WTC11 (cell line): ENCODE measurements around the gene SLC6A18. TPM values are rescaled to one million over a fixed set of nuclear protein-coding genes. Genes with fewer than 3 reads are reported as not detected.
A peak's percentile ranks its signal among the peaks of the same experiment; 100 is the strongest.

ENCODE experiments used
- ATAC-seq: fragments of 200-7000 bp; cut with Tn5 transposase; 2 replicates; pipeline ENCODE4 v1.10.0; 2021; ENCODE audit warnings: mild to moderate bottlenecking, moderate library complexity
- CTCF ChIA-PET: fragments of 300-600 bp; sonication (Branson Sonifier 250); formaldehyde crosslinking; loops from one replicate; lab custom pipeline; 2021; ENCODE audit warnings: antibody characterized with exemption; lab: Charles Lee
- POLR2A ChIA-PET: fragments of 350-600 bp; sonication (Branson Sonifier 250); formaldehyde crosslinking; loops from one replicate; lab custom pipeline; 2021; ENCODE audit warnings: antibody characterized with exemption; lab: Charles Lee
- DNase-seq: peaks from one replicate; pipeline ENCODE4 v3.0.0; 2021; ENCODE audit warnings: low spot score
- H3K27ac Mint-ChIP-seq: 2 replicates; pipeline ENCODE4 v1.8.0; 2021; ENCODE audit warnings: mixed read lengths
- H3K27me3 Mint-ChIP-seq: 2 replicates; pipeline ENCODE4 v1.8.0; 2021; ENCODE audit warnings: low read depth, mild to moderate bottlenecking, moderate library complexity, mixed read lengths
- H3K36me3 Mint-ChIP-seq: 2 replicates; pipeline ENCODE4 v1.8.0; 2021; ENCODE audit warnings: mixed read lengths
- H3K4me1 Mint-ChIP-seq: 2 replicates; pipeline ENCODE4 v1.8.0; 2022; ENCODE audit warnings: mixed read lengths
- H3K4me3 Mint-ChIP-seq: 2 replicates; pipeline ENCODE4 v1.8.0; 2021; ENCODE audit warnings: mild to moderate bottlenecking, moderate library complexity, mixed read lengths
- H3K9me3 Mint-ChIP-seq: 2 replicates; pipeline ENCODE4 v1.8.0; 2021; ENCODE audit warnings: mixed read lengths
- AR ChIP-seq: fragments of 250-450 bp; sonication (Bioruptor Pico); IDR thresholded peaks from 2 replicates; pipeline ENCODE4 v1.9.0; 2021; ENCODE audit warnings: mild to moderate bottlenecking
- CREB1 ChIP-seq: sonication (generic); formaldehyde crosslinking; IDR thresholded peaks from 2 replicates; pipeline ENCODE4 v1.8.0; 2023; ENCODE audit warnings: mild to moderate bottlenecking, missing genetic modification reagents
- FOXJ3 ChIP-seq: sonication (generic); formaldehyde crosslinking; IDR thresholded peaks from 2 replicates; pipeline ENCODE4 v1.9.0; 2021; ENCODE audit warnings: missing genetic modification reagents, mild to moderate bottlenecking, borderline replicate concordance
- FOXP4 ChIP-seq: sonication (generic); formaldehyde crosslinking; IDR thresholded peaks from 2 replicates; pipeline ENCODE4 v1.8.0; 2022; ENCODE audit warnings: mild to moderate bottlenecking, missing genetic modification reagents
- JUN ChIP-seq: sonication (generic); formaldehyde crosslinking; IDR thresholded peaks from 2 replicates; pipeline ENCODE4 v1.8.0; 2023; ENCODE audit warnings: mild to moderate bottlenecking, missing genetic modification reagents
- NFATC4 ChIP-seq: fragments of 250-450 bp; sonication (Bioruptor Pico); IDR thresholded peaks from 2 replicates; pipeline ENCODE4 v1.9.0; 2021; ENCODE audit warnings: mild to moderate bottlenecking
- NFE2L1 ChIP-seq: sonication (generic); formaldehyde crosslinking; IDR thresholded peaks from 2 replicates; pipeline ENCODE4 v1.8.1; 2023; ENCODE audit warnings: missing genetic modification reagents
- NFYB ChIP-seq: sonication (generic); formaldehyde crosslinking; conservative IDR thresholded peaks from 2 replicates; pipeline ENCODE4 v1.8.0; 2022; ENCODE audit warnings: low read depth, missing genetic modification reagents
- PRRX2 ChIP-seq: fragments of 250-450 bp; sonication (Bioruptor Pico); IDR thresholded peaks from 2 replicates; pipeline ENCODE4 v1.8.0; 2021; ENCODE audit warnings: mild to moderate bottlenecking
- TCF7 ChIP-seq: sonication (generic); formaldehyde crosslinking; IDR thresholded peaks from 2 replicates; pipeline ENCODE4 v1.8.0; 2022; ENCODE audit warnings: mild to moderate bottlenecking, low read depth, missing genetic modification reagents, moderate library complexity
- ZBTB21 ChIP-seq: sonication (generic); formaldehyde crosslinking; IDR thresholded peaks from 2 replicates; pipeline ENCODE4 v1.8.1; 2023; ENCODE audit warnings: mild to moderate bottlenecking, missing genetic modification reagents, borderline replicate concordance
- ZMAT4 ChIP-seq: fragments of 250-450 bp; sonication (Bioruptor Pico); IDR thresholded peaks from 2 replicates; pipeline ENCODE4 v1.9.0; 2021; ENCODE audit warnings: mild to moderate bottlenecking
- ZNF423 ChIP-seq: fragments of 250-450 bp; sonication (Bioruptor Pico); IDR thresholded peaks from 2 replicates; pipeline ENCODE4 v2.1.2; 2022; ENCODE audit warnings: mild to moderate bottlenecking, moderate library complexity
- ZNF425 ChIP-seq: fragments of 250-450 bp; sonication (Bioruptor Pico); conservative IDR thresholded peaks from 2 replicates; pipeline ENCODE4 v1.9.0; 2021; ENCODE audit warnings: mild to moderate bottlenecking
- total RNA-seq: library from RNA; stranded (reverse); gene quantifications from 3 replicates; pipeline ENCODE4 v1.2.3, GENCODE V29; 2021

The SLC6A18 gene
- total RNA-seq, 1 experiment from 2014 or later, result not detected

GRCh38 chr5:1210832-1211251, 14.3 kb upstream of the SLC6A18 start:
- TF ChIP-seq JUN (CRISPR knock-in tag), result no peak
- 0 out of 2 replicates have a peak, but pooled peaks have one; percentile 12 for TF ChIP-seq TCF7 (CRISPR knock-in tag)
- H3K27me3 Mint-ChIP-seq, result no peaks in the 10 kb centered on the region; the same call in 1 of the 2 replicates
- DNase-seq (peak; percentile 7), ATAC-seq (no peak)
- peaks cover 6% of the 10 kb centered on the region for H3K9me3 Mint-ChIP-seq
- no peaks in the 10 kb centered on the region for H3K4me1 Mint-ChIP-seq
- no peak overlapping the region for H3K27ac Mint-ChIP-seq
- H3K4me3 Mint-ChIP-seq, result no peak overlapping the region
- ChIA-PET CTCF (no interaction called here), POLR2A (no interaction called here)
- no peaks in the 10 kb centered on the region for H3K36me3 Mint-ChIP-seq

GRCh38 chr5:1211701-1212100, 13.5 kb upstream of the SLC6A18 start:
- CTCF ChIA-PET, result no interaction called here
- Mint-ChIP-seq H3K27ac (no peak overlapping the region), H3K36me3 (no peaks in the 10 kb centered on the region), H3K4me3 (no peak overlapping the region)
- ATAC-seq, result no peak
- TF ChIP-seq PRRX2 (CRISPR knock-in tag), result no peak
- no peak for TF ChIP-seq FOXP4
- no peak for TF ChIP-seq NFYB (CRISPR knock-in tag)
- TF ChIP-seq NFE2L1 (CRISPR knock-in tag), result no peak
- no peak for TF ChIP-seq ZNF425 (CRISPR knock-in tag)
- no peak for TF ChIP-seq NFATC4 (CRISPR knock-in tag)
- no peak for TF ChIP-seq ZMAT4
- no peak for TF ChIP-seq AR (CRISPR knock-in tag)
- no peak for TF ChIP-seq CREB1 (CRISPR knock-in tag)
- TF ChIP-seq ZNF423 (CRISPR knock-in tag), result no peak
- no peak for TF ChIP-seq ZBTB21
- TF ChIP-seq, all 79 proteins: peak for 0
- no peaks in the 10 kb centered on the region for H3K4me1 Mint-ChIP-seq
- no peaks in the 10 kb centered on the region; the same call in 1 of the 2 replicates for H3K27me3 Mint-ChIP-seq
- DNase-seq, result no peak
- POLR2A ChIA-PET, result no interaction called here
- peaks cover 8% of the 10 kb centered on the region for H3K9me3 Mint-ChIP-seq

GRCh38 chr5:1212271-1212670, 12.9 kb upstream of the SLC6A18 start:
- no peak for TF ChIP-seq FOXJ3 (CRISPR knock-in tag)
- H3K9me3 Mint-ChIP-seq, result peaks cover 8% of the 10 kb centered on the region
- peak; percentile 5 for DNase-seq
- H3K27me3 Mint-ChIP-seq, result no peaks in the 10 kb centered on the region; the same call in 1 of the 2 replicates
- H3K27ac Mint-ChIP-seq, result no peak overlapping the region
- H3K36me3 Mint-ChIP-seq, result no peaks in the 10 kb centered on the region
- POLR2A ChIA-PET, result no interaction called here
- CTCF ChIA-PET, result no interaction called here
- no peak for ATAC-seq
- no peaks in the 10 kb centered on the region for H3K4me1 Mint-ChIP-seq
- H3K4me3 Mint-ChIP-seq, result no peak overlapping the region
